HL-60 (cell line): ENCODE data around the gene KCNF1.

Source experiments
- DNase-seq, 2 experiments: peaks; one replicate each; pipeline ENCODE4 v3.0.0-alpha.2; 2010 to 2020; ENCODE audit warnings: low read depth in 1 of 2, low spot score in 1 of 2
- H3K27ac ChIP-seq: fragments of 250-450 bp; sonication (Bioruptor Pico); replicated peaks from 2 replicates; pipeline ENCODE4 v1.5.1; 2020; ENCODE audit warnings: mild to moderate bottlenecking, moderate library complexity
- H3K27me3 ChIP-seq: fragments of 250-450 bp; sonication (Bioruptor Pico); 2 replicates; pipeline ENCODE4 v1.5.1; 2021; ENCODE audit warnings: mild to moderate bottlenecking, moderate library complexity; ENCODE audit not compliant: insufficient read depth, poor library complexity, severe bottlenecking
- H3K4me3 ChIP-seq: replicated peaks from 2 replicates; pipeline ENCODE4 v1.5.1; 2011; ENCODE audit warnings: mild to moderate bottlenecking, control low read depth, low read length; ENCODE audit not compliant: insufficient read depth
- GABPA ChIP-seq: IDR thresholded peaks from 2 replicates; pipeline ENCODE4 v1.6.1; 2012; ENCODE audit warnings: low read depth
- POLR2AphosphoS5 ChIP-seq: IDR thresholded peaks from 2 replicates; pipeline ENCODE4 v1.6.1; 2012; ENCODE audit warnings: low read depth
- SPI1 ChIP-seq: IDR thresholded peaks from 2 replicates; pipeline ENCODE4 v1.6.1; 2012; ENCODE audit warnings: low read depth, mild to moderate bottlenecking, borderline replicate concordance
- TF ChIP-seq, protein P1 (sequence below): IDR thresholded peaks from one replicate; pipeline ENCODE4 v1.5.1; 2011; ENCODE audit warnings: low read length, control low read depth, inconsistent platforms; ENCODE audit not compliant: insufficient read depth
- TF ChIP-seq, protein P2 (sequence below): IDR thresholded peaks from 2 replicates; pipeline ENCODE4 v1.6.1; 2012; ENCODE audit warnings: low read depth; ENCODE audit not compliant: insufficient replicate concordance

KCNF1 gene

DNA sequence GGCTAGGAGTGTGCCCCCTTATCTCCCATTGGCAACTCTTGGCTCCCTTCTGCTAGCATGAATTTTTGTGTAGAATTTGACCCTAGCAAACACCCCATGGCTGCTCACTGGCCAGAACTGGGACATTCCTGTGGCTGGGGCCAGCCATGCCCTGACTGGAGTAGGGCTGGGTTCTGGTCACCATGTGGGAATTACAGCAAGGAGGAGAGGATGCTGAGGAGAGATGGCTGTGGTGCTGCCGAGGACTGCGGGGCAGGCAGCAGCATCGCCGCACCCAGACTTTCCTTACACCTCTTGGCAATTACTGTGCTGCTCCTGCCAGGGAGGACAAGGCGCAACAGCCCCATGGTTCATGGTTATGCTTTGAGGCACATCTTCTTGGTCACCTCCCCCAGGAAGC is 12.7 kb downstream of the KCNF1 start:
- TF ChIP-seq SPI1: no peak
- TF ChIP-seq, protein P1, sequence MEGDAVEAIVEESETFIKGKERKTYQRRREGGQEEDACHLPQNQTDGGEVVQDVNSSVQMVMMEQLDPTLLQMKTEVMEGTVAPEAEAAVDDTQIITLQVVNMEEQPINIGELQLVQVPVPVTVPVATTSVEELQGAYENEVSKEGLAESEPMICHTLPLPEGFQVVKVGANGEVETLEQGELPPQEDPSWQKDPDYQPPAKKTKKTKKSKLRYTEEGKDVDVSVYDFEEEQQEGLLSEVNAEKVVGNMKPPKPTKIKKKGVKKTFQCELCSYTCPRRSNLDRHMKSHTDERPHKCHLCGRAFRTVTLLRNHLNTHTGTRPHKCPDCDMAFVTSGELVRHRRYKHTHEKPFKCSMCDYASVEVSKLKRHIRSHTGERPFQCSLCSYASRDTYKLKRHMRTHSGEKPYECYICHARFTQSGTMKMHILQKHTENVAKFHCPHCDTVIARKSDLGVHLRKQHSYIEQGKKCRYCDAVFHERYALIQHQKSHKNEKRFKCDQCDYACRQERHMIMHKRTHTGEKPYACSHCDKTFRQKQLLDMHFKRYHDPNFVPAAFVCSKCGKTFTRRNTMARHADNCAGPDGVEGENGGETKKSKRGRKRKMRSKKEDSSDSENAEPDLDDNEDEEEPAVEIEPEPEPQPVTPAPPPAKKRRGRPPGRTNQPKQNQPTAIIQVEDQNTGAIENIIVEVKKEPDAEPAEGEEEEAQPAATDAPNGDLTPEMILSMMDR: no peak
- TF ChIP-seq, protein P2, sequence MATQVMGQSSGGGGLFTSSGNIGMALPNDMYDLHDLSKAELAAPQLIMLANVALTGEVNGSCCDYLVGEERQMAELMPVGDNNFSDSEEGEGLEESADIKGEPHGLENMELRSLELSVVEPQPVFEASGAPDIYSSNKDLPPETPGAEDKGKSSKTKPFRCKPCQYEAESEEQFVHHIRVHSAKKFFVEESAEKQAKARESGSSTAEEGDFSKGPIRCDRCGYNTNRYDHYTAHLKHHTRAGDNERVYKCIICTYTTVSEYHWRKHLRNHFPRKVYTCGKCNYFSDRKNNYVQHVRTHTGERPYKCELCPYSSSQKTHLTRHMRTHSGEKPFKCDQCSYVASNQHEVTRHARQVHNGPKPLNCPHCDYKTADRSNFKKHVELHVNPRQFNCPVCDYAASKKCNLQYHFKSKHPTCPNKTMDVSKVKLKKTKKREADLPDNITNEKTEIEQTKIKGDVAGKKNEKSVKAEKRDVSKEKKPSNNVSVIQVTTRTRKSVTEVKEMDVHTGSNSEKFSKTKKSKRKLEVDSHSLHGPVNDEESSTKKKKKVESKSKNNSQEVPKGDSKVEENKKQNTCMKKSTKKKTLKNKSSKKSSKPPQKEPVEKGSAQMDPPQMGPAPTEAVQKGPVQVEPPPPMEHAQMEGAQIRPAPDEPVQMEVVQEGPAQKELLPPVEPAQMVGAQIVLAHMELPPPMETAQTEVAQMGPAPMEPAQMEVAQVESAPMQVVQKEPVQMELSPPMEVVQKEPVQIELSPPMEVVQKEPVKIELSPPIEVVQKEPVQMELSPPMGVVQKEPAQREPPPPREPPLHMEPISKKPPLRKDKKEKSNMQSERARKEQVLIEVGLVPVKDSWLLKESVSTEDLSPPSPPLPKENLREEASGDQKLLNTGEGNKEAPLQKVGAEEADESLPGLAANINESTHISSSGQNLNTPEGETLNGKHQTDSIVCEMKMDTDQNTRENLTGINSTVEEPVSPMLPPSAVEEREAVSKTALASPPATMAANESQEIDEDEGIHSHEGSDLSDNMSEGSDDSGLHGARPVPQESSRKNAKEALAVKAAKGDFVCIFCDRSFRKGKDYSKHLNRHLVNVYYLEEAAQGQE: no peak
- TF ChIP-seq POLR2AphosphoS5: no peak
- TF ChIP-seq GABPA: no peak
- H3K27ac ChIP-seq: no peak overlapping the region
- no peak for DNase-seq

DNA sequence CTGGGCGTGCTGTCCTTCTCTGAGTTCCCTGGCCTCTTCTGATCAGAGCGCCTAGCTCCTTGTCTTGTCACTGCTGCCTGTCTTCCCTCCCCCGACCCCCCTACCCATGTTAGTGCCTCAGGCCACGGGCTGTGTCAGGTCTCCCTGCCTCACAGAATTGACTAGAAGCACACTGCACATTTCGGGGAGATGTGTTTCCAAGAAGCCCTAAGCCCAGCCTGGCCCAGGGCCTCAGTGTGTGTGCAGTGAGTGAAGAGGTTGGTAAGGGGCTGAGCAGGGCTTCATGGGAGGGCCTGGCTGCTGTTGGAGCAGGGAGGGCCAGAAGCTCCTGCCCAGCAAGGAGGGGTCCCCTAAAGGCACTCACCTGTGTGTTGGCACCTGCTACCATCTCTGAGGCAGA is 13.1 kb downstream of the KCNF1 start:
- Histone ChIP-seq H3K4me3 (no peak overlapping the region), H3K27ac (no peak overlapping the region), H3K27me3 (no peaks in the 10 kb centered on the region)
- no peak for DNase-seq
- TF ChIP-seq SPI1: no peak
- TF ChIP-seq, protein P2: no peak
- TF ChIP-seq POLR2AphosphoS5: no peak

More for the DNA sequence above, 12.7 kb downstream of the KCNF1 start:
- Histone ChIP-seq H3K4me3 (no peak overlapping the region), H3K27me3 (no peaks in the 10 kb centered on the region)

DNA sequence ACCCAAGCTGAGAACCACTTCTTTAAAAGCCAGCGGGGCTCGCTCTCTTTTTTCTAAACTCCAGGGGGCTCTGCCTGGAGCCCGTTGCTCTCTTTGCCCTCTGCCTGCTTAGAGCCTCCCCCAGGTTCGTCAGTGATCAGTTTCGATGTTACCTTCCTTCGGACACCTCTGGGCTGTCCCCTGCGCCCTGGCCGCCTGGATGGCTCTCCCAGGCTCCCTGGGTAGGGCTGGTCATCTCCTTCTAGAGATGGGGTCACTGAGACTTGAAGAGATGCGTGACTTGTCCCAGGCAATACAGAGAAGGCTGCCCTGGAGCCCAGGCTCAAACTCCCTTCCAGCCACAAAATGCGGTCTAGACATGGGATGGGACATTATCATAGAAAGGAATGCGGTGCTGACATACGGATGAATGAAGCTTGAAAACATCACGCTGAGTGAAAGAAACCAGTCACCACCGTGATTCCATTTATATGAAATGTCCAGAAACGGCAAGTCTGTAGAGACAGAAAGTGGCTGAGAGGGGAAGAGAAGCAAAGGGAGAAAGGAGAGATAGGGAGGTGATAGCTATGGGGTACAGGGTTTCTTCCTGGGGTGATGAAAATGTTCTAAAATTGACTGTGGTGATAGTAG is 14.6 kb downstream of the KCNF1 start:
- no peak overlapping the region for H3K4me3 ChIP-seq
- no peaks in the 10 kb centered on the region for H3K27me3 ChIP-seq
- TF ChIP-seq, protein P2: no peak
- TF ChIP-seq, protein P1: no peak
- no peak for TF ChIP-seq GABPA
- TF ChIP-seq POLR2AphosphoS5: no peak
- no peak for TF ChIP-seq SPI1
- no peak for DNase-seq
- H3K27ac ChIP-seq: no peak overlapping the region
